Epithelial cell of esophagus (primary cell): Measurements from ENCODE around the gene HMCN1.
"Not testable (repeated sequence)": the region's sequence is repeated elsewhere in the genome, so short reads cannot be mapped to it uniquely, and the experiment has no call there.

ENCODE experiments used
- DNase-seq: peaks from one replicate; pipeline ENCODE4 v3.0.0; 2010; ENCODE audit warnings: low read depth
- H3K4me3 ChIP-seq: 2 replicates; pipeline ENCODE4 v1.5.1; 2011; ENCODE audit warnings: mild to moderate bottlenecking, low read length, control low read depth
- CTCF ChIP-seq: IDR thresholded peaks from 2 replicates; pipeline ENCODE4 v1.5.1; 2011; ENCODE audit warnings: low read depth, mild to moderate bottlenecking, low read length, control low read depth, inconsistent platforms; ENCODE audit not compliant: insufficient read depth; ENCODE audit errors: missing control alignments

Gene HMCN1

GRCh38 chr1:186183970-186184628 lies 449.9 kb downstream of the HMCN1 start:
- no peak for TF ChIP-seq CTCF
- H3K4me3 ChIP-seq, result no peak overlapping the region
- DNase-seq, result no peak

DNA sequence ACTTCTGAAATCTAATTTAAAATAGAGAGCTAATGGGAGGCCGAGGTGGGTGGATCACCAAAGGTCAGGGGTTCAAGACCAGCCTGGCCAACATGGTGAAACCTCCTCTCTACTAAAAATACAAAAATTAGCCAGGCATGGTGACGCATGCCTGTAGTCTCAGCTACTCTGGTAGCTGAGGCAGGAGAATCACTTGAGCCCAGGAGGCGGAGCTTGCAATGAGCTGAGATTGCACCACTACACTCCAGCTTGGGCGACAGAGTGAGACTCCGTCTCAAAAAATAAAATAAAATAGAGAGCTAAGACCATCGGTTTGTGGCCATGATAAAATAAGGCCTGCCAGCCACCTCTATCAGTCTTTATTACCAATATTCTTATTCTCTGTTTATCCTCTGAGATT lies 452.1 kb downstream of the HMCN1 start:
- DNase-seq, H3K4me3 ChIP-seq: not testable (repeated sequence)

DNA sequence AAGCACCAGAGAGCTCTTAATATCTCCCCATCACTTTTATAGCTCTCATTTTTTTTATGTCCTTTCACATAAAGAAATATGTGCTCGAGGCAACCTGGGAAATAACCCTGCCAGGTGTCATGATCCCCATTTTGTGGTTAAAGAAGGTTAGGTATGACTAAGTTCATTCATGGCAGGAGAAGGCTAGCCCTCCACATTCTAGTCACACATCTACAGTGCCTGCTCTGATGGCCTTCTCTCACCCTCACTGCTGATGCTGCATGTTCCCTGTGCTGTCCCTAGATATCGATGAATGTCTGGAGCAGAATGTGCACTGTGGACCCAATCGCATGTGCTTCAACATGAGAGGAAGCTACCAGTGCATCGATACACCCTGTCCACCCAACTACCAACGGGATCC lies 453.4 kb downstream of the HMCN1 start:
- peak; percentile 77 for DNase-seq
- no peak overlapping the region for H3K4me3 ChIP-seq
- TF ChIP-seq CTCF, result no peak

GRCh38 chr1:186188004-186188539 lies 453.9 kb downstream of the HMCN1 start:
- DNase-seq, result peak; percentile 97
- no peak for TF ChIP-seq CTCF
- no peak overlapping the region for H3K4me3 ChIP-seq

DNA sequence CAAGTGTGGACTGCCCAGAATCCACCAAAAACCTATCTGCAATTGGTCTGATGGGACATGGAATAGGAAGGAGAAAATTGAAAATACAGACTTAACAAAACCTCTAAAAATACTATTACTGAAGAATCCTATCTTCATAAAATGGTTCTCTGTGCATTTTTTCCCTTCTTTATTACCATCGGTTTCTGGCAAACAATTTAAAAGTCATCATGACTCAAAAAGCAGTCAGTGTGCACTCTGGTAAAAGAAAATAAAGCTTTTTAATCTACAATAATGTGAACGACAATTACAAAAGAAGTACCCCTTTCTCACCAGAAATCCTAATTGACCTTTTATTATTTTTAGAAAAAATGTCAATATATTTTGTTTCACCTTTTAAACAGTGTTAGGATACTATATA lies 454.5 kb downstream of the HMCN1 start:
- TF ChIP-seq CTCF, result no peak
- H3K4me3 ChIP-seq, result no peak overlapping the region
- no peak for DNase-seq

DNA sequence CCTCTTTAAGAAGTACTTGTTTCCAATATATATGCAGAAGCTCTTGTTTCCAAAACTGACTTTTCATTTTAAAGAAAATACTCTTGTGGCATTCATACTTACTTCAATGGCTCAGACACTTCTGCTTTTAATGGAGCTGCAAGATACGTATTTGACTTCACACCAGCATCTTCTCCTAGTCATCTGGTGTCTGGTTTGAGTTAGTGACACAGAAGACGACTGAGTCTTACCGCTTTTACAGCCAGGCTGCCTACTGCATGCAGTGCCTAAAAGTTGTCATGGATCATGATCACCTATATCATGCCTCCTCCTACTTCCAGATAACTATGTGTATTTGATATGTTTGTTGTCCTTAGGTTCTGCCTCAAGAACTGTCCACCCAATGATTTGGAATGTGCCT lies 455.0 kb downstream of the HMCN1 start:
- no peak overlapping the region for H3K4me3 ChIP-seq
- DNase-seq, result no peak
- no peak for TF ChIP-seq CTCF

DNA sequence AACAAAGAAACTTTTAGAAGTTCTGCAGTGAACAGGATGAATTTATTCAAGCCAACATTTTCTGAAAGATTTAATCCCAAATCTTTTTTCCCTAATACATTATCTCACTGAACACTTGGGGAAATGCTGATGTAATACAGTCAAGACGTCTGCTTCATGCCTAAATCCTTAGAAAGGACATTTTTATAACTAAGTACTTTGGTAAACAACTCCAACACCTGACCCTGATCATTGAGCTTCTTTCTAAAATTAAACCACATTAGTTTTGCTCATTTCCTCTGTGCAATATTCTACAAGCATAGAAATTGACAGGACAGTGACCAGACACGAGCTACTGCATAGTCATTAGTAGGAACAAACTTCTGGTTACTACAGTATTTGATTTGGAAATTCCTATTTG lies 457.3 kb downstream of the HMCN1 start:
- no peak for TF ChIP-seq CTCF
- DNase-seq, result no peak
- no peak overlapping the region for H3K4me3 ChIP-seq
